ENCODE measurements around the gene NOP9. TPM values are rescaled to one million over a fixed set of nuclear protein-coding genes. Genes with fewer than 3 reads are reported as not detected.

NOP9 gene
- total RNA-seq, 1 donor from 2014 or later, result 23.2 TPM

- Histone ChIP-seq H3K27me3 (ENCODE audit: control insufficient read depth, insufficient read depth, low read length) (no peaks in the 10 kb centered on the region), H3K36me3 (ENCODE audit: control insufficient read depth, insufficient read depth, low read length) (no peaks in the 10 kb centered on the region), H3K4me3 (ENCODE audit: low read depth, low read length) (no peak overlapping the region)
- FAIRE-seq (no peak), DNase-seq (ENCODE audit: low read depth) (no peak)
- no peak for TF ChIP-seq CTCF (IDR thresholded peaks at IDR 0.05; ENCODE audit: insufficient read depth, low read length, severe bottlenecking)
Measured at GRCh38 chr14:24321212-24321975, 21.7 kb downstream of the NOP9 start.

GRCh38 chr14:24322672-24323071 is 23.0 kb downstream of the NOP9 start:
- H3K27me3 ChIP-seq (ENCODE audit: control insufficient read depth, insufficient read depth, low read length), result no peaks in the 10 kb centered on the region
- FAIRE-seq (no peak), DNase-seq (ENCODE audit: low read depth) (no peak)
- H3K4me3 ChIP-seq (ENCODE audit: low read depth, low read length), result no peak overlapping the region
- TF ChIP-seq CTCF (IDR thresholded peaks at IDR 0.05; ENCODE audit: insufficient read depth, low read length, severe bottlenecking), result no peak
- no peaks in the 10 kb centered on the region for H3K36me3 ChIP-seq (ENCODE audit: control insufficient read depth, insufficient read depth, low read length)

GRCh38 chr14:24323341-24323740 is 23.7 kb downstream of the NOP9 start:
- H3K4me3 ChIP-seq (ENCODE audit: low read depth, low read length), result no peak overlapping the region
- no peaks in the 10 kb centered on the region for H3K27me3 ChIP-seq (ENCODE audit: control insufficient read depth, insufficient read depth, low read length)
- TF ChIP-seq CTCF (IDR thresholded peaks at IDR 0.05; ENCODE audit: insufficient read depth, low read length, severe bottlenecking), result no peak
- no peak for DNase-seq (ENCODE audit: low read depth)
- H3K36me3 ChIP-seq (ENCODE audit: control insufficient read depth, insufficient read depth, low read length), result no peaks in the 10 kb centered on the region
- no peak for FAIRE-seq

GRCh38 chr14:24324024-24324423 is 24.4 kb downstream of the NOP9 start:
- no peak for TF ChIP-seq CTCF (IDR thresholded peaks at IDR 0.05; ENCODE audit: insufficient read depth, low read length, severe bottlenecking)
- DNase-seq (ENCODE audit: low read depth), result no peak
- no peak for FAIRE-seq

DNA sequence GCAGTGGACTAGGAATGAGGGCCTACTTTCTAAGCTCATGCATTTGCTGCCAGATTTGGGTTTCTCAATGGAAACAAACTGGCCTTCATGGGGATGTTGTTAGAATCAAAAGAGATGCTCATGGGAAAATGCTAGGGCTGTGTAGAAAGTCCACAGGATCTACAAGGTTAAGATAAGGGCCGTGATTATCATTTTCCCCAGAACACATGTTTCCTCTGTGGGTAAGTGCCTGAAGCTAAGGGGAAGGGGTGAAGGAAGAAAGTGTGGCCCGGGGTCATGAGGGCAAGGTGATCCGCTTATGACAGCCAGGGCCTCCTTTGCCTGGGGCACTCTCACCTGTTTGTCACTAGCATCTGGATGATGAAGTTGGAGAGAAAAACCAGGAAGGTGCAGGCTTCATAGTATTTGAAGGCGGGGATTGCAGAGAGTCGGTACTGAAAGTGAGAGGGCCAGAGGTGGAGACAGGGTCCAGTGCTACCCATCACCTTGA is 25.4 kb downstream of the NOP9 start:
- H3K27me3 ChIP-seq (ENCODE audit: control insufficient read depth, insufficient read depth, low read length), result no peaks in the 10 kb centered on the region
- H3K4me3 ChIP-seq (ENCODE audit: low read depth, low read length), result no peak overlapping the region
- H3K36me3 ChIP-seq (ENCODE audit: control insufficient read depth, insufficient read depth, low read length), result no peaks in the 10 kb centered on the region
- no peak for FAIRE-seq
- no peak for DNase-seq (ENCODE audit: low read depth)
- TF ChIP-seq CTCF (IDR thresholded peaks at IDR 0.05; ENCODE audit: insufficient read depth, low read length, severe bottlenecking), result no peak

More at GRCh38 chr14:24324024-24324423, 24.4 kb downstream of the NOP9 start:
- Histone ChIP-seq H3K4me3 (ENCODE audit: low read depth, low read length) (no peak overlapping the region), H3K36me3 (ENCODE audit: control insufficient read depth, insufficient read depth, low read length) (no peaks in the 10 kb centered on the region), H3K27me3 (ENCODE audit: control insufficient read depth, insufficient read depth, low read length) (no peaks in the 10 kb centered on the region)
